Fibroblast of lung (primary cell): ENCODE measurements around the gene KCNN3. TPM values are rescaled to one million over a fixed set of nuclear protein-coding genes. Genes with fewer than 3 reads are reported as not detected.

Experiments
- DNase-seq, 2 donors: peaks; one replicate each; pipeline versions ENCODE4 v3.0.0 to v3.0.0-alpha.2; 2010; ENCODE audit warnings: low read depth in 2 of 2
- H2AFZ ChIP-seq: 2 replicates; pipeline ENCODE4 v1.5.1; 2012; ENCODE audit warnings: low read length, control low read depth, inconsistent platforms
- H3K27ac ChIP-seq: 2 replicates; pipeline ENCODE4 v1.5.1; 2011; ENCODE audit warnings: low read length, control low read depth; ENCODE audit not compliant: insufficient read depth
- H3K27me3 ChIP-seq: 2 replicates; pipeline ENCODE4 v1.5.1; 2011; ENCODE audit warnings: mild to moderate bottlenecking, low read length; ENCODE audit not compliant: control insufficient read depth, insufficient read depth
- H3K36me3 ChIP-seq: 2 replicates; pipeline ENCODE4 v1.5.1; 2011; ENCODE audit warnings: low read length; ENCODE audit not compliant: control insufficient read depth, insufficient read depth
- H3K4me1 ChIP-seq: 2 replicates; pipeline ENCODE4 v1.5.1; 2011; ENCODE audit warnings: low read length; ENCODE audit not compliant: control insufficient read depth, insufficient read depth; ENCODE audit errors: extremely low read depth
- H3K4me2 ChIP-seq: 2 replicates; pipeline ENCODE4 v1.5.1; 2011; ENCODE audit warnings: low read length, control low read depth; ENCODE audit not compliant: insufficient read depth; ENCODE audit errors: extremely low read depth
- H3K4me3 ChIP-seq, 4 experiments: fragments of 200-600 bp in 1 of 4; sonication (generic) in 1 of 4; replicated peaks in 1 of 4; 2 replicates each; pipeline ENCODE4 v1.5.1; 2011 to 2016; ENCODE audit warnings: low read length in 4 of 4, low read depth in 3 of 4, mild to moderate bottlenecking in 3 of 4, control low read depth in 2 of 4, inconsistent platforms in 1 of 4, mixed read lengths in 1 of 4; ENCODE audit not compliant: insufficient read depth in 1 of 4; ENCODE audit errors: control extremely low read depth in 1 of 4
- H3K79me2 ChIP-seq: 2 replicates; pipeline ENCODE4 v1.5.1; 2012; ENCODE audit warnings: mild to moderate bottlenecking, low read length, inconsistent platforms; ENCODE audit not compliant: control insufficient read depth, insufficient read depth
- H3K9ac ChIP-seq: 2 replicates; pipeline ENCODE4 v1.5.1; 2011; ENCODE audit warnings: mild to moderate bottlenecking, low read length, control low read depth; ENCODE audit not compliant: insufficient read depth
- H3K9me3 ChIP-seq: 2 replicates; pipeline ENCODE4 v1.5.1; 2012; ENCODE audit warnings: low read depth, low read length; ENCODE audit not compliant: control insufficient read depth, insufficient read depth
- H4K20me1 ChIP-seq: 2 replicates; pipeline ENCODE4 v1.5.1; 2011; ENCODE audit warnings: low read length; ENCODE audit not compliant: control insufficient read depth, insufficient read depth; ENCODE audit errors: extremely low read depth
- EZH2 ChIP-seq: IDR thresholded peaks from 2 replicates; pipeline ENCODE4 v1.5.1; 2012; ENCODE audit warnings: low read length, control low read depth, mild to moderate bottlenecking; ENCODE audit errors: missing control alignments
- polyA plus RNA-seq, 2 donors: library from polyadenylated mRNA; depleted of rRNA in 1 of 2; stranded (reverse) in 1 of 2; unstranded in 1 of 2; fragments of >200 nt; gene quantifications; 2 replicates each; pipeline ENCODE4 v1.2.1, GENCODE V29; 2011 to 2012; ENCODE audit warnings: missing spikeins in 1 of 2
- total RNA-seq: library from RNA; depleted of rRNA; stranded (reverse); fragments of >200 nt; gene quantifications from 2 replicates; pipeline ENCODE4 v1.2.1, GENCODE V29; 2014
- TF ChIP-seq, protein P1 (sequence below), 2 donors: IDR thresholded peaks in 1 of 2; conservative IDR thresholded peaks in 1 of 2; 1 replicate in 1 of 2; 2 replicates in 1 of 2; pipeline ENCODE4 v1.5.1; 2011 to 2012; ENCODE audit warnings: low read length in 2 of 2, control low read depth in 1 of 2, inconsistent platforms in 1 of 2, low read depth in 1 of 2, mild to moderate bottlenecking in 1 of 2

The KCNN3 gene
- total and polyA plus RNA-seq, 2 donors (not counting 1 experiment from before 2014, with no cell fraction given): not detected

DNA sequence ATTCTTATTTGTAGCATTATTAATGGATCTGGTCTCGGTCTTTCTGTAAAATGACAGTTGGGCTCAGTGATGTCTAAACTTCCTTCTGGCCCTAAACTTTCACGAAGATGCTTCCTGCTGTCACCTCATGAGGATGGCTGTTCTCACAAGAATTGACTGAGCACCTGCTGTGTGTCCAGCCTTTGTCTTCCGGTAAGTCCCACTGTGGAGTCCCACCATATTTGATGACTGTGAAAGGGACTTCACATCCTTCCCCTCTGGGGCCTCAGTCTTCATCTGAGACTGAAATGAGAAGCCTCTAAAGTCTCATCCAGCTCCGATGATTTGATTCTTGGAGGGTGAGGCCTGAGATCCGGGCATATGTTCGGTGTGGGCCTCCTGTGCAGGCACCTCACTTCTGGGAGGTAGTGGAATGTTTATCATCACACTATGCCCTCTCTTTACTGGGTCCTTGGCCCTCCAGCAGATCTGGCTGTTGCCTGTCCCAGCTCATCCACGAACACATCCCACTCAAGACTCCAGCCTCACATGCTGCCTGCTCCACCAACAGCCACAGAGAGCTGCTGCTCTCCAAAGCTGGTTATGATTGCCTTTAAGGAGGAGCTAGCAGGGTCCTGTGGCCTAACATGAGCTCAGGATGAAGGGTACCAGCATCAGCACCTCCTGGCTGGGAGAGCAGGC, 95.8 kb downstream of the KCNN3 start:
- Histone ChIP-seq H3K79me2 (no peaks in the 10 kb centered on the region), H3K9ac (no peak overlapping the region), H3K27ac (no peak overlapping the region), H3K27me3 (no peaks in the 10 kb centered on the region), H3K9me3 (no peaks in the 10 kb centered on the region), H3K4me3 (no peak overlapping the region), H3K4me1 (no peaks in the 10 kb centered on the region), H4K20me1 (no peaks in the 10 kb centered on the region), H3K36me3 (no peaks in the 10 kb centered on the region), H2AFZ (no peak overlapping the region), H3K4me2 (no peak overlapping the region)
- TF ChIP-seq, protein P1, sequence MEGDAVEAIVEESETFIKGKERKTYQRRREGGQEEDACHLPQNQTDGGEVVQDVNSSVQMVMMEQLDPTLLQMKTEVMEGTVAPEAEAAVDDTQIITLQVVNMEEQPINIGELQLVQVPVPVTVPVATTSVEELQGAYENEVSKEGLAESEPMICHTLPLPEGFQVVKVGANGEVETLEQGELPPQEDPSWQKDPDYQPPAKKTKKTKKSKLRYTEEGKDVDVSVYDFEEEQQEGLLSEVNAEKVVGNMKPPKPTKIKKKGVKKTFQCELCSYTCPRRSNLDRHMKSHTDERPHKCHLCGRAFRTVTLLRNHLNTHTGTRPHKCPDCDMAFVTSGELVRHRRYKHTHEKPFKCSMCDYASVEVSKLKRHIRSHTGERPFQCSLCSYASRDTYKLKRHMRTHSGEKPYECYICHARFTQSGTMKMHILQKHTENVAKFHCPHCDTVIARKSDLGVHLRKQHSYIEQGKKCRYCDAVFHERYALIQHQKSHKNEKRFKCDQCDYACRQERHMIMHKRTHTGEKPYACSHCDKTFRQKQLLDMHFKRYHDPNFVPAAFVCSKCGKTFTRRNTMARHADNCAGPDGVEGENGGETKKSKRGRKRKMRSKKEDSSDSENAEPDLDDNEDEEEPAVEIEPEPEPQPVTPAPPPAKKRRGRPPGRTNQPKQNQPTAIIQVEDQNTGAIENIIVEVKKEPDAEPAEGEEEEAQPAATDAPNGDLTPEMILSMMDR (conservative IDR thresholded peaks at IDR 0.05 in 1 of 2, IDR thresholded peaks at IDR 0.05 in 1 of 2; ENCODE audit: low read depth in 1 of 2, low read length in 2 of 2): no peak
- TF ChIP-seq EZH2: no peak
- DNase-seq: no peak

DNA sequence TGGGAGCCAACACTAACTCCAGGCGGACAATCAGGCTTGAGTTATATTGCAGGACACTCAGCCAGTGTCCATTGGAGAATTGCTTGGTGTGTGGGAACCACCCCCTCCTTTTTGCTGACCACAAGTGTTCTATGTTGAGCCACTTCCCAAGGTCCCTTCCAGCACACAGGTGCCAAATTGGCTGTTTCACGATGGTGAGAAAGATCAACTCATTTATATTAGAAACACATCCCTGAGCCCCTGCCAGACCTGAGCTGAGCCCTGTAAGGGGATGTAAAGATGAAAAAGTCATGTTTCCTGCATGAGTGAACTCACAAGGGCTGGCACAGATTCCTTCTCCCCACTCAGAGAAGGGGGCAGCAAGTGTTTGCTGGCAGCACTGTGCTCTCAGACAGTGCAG, 96.5 kb downstream of the KCNN3 start:
- Histone ChIP-seq H3K4me1 (no peaks in the 10 kb centered on the region), H3K36me3 (no peaks in the 10 kb centered on the region), H3K9me3 (no peaks in the 10 kb centered on the region), H4K20me1 (no peaks in the 10 kb centered on the region), H3K9ac (no peak overlapping the region), H2AFZ (no peak overlapping the region), H3K4me2 (no peak overlapping the region), H3K79me2 (no peaks in the 10 kb centered on the region), H3K4me3 (no peak overlapping the region), H3K27me3 (peaks cover 2% of the 10 kb centered on the region), H3K27ac (no peak overlapping the region)
- no peak for TF ChIP-seq EZH2
- TF ChIP-seq, protein P1 (conservative IDR thresholded peaks at IDR 0.05 in 1 of 2, IDR thresholded peaks at IDR 0.05 in 1 of 2; ENCODE audit: low read depth in 1 of 2, low read length in 2 of 2): no peak
- DNase-seq: no peak

DNA sequence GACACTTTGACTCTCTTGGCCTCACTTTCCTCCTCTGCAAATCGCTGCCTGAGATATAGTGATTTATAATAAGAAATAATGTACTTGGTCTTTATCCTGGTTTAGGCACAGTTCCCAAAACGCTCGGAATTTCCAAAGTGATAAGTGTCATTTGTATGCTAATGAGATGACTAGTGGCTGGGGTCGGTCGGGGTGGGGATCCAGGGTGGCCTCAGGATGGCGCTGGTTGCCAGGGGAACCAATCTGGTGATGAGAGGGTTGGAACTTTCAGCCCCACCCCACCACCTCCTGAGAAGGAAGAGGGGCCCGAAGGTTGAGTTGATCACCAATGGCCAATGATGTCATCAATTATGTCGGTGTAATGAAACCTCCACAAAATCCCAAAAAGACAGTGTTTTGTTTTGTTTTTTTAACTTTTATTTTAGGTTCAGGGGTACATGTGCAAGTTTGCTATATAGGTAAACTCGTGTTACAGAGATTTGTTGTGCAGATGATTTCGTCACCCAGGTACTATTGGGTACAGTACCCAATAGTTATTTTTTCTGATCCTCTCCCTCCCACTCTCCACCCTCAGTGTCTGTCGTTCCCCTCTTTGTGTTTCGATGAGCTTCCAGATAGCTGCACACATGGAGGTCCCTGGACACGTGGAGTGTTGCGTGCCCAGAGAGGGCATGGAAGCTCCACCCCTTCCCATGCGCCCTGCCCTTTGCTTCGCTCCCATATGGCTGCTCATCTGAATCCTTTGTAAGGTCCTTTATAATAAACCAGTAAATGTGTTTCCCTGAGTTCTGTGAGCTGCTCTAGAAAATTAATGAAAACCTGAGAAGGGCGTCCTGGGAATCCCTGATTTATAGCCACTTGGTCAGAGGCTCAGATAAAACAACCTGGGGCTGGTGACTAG, 97.2 kb downstream of the KCNN3 start:
- no peak for TF ChIP-seq EZH2
- TF ChIP-seq, protein P1 (conservative IDR thresholded peaks at IDR 0.05 in 1 of 2, IDR thresholded peaks at IDR 0.05 in 1 of 2; ENCODE audit: low read depth in 1 of 2, low read length in 2 of 2): no peak
- H3K4me2 ChIP-seq: no peak overlapping the region
- H2AFZ ChIP-seq: no peak overlapping the region
- no peak overlapping the region for H3K9ac ChIP-seq
- H3K79me2 ChIP-seq: no peaks in the 10 kb centered on the region
- H3K36me3 ChIP-seq: no peaks in the 10 kb centered on the region
- DNase-seq: no peak
- H3K27ac ChIP-seq: no peak overlapping the region
- no peak overlapping the region for H3K4me3 ChIP-seq
- H3K9me3 ChIP-seq: no peaks in the 10 kb centered on the region
- no peaks in the 10 kb centered on the region for H4K20me1 ChIP-seq
- H3K27me3 ChIP-seq: peaks cover 3% of the 10 kb centered on the region
- H3K4me1 ChIP-seq: no peaks in the 10 kb centered on the region
